Stimulated activated CD8-positive, alpha-beta memory T cell treated with anti-CD3 and anti-CD28 coated beads, Interleukin-4, amount 100 ng/mL, for 48 hours (primary cell): ENCODE data around the gene NECAB2.

Experiments used
- DNase-seq: peaks from one replicate; pipeline ENCODE4 v3.0.0-alpha.2; 2020

Gene NECAB2

GRCh38 chr16:84029297-84030047 is 61.4 kb downstream of the NECAB2 start:
- no peak for DNase-seq

DNA sequence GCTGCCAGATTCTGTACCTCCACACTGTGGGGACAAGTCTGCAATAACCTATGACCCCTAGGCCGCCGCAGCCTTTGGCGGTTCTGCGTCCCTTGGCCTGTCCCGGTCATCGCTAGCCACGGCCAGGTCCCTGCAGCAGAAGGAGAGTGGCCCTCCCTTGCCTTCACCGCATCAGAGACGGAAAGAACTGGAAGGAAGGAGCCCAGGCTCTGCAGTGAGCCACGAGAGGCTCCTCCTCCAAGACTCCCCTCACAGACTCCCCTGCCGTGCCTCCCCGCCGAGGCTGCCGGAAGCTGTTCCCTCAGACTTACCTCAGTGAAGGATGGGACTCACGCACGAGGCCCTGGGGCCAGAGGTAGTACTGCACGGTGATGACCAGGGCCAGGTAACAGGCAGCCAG is 63.5 kb downstream of the NECAB2 start:
- DNase-seq: no peak

DNA sequence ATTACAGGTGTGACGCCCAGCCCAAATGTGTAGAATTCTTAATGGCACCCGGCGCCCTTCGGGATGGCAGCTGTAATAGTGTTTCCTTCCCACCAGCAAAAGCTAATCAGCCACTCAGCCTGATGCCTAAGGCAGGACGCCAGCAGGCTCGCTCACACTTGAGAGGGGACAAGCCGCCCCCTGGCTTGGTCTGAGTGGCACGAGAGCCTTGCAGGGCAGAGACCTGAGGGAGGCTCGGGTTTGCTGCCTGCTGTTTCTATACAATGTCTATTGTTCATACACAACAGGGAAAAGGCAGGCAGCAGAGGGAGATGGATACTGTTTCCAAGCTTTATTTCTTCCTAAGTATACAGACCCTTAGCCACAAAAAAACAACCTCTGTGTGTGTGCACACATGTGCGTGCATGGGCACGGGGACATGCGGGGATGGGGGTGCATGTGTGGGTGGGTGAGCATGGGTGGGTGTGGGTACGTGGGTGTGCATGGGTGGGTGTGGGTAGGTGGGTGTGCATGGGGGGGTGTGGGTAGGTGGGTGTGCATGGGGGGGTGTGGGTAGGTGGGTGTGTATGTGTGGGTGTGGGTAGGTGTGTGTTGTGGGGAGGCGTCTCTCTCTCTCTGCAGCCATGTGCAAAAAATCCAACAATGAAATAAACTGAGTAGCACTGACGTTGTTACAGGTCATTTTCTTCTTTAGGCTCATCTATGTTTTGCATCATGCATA is 64.6 kb downstream of the NECAB2 start:
- DNase-seq: no peak

GRCh38 chr16:84033251-84034195 is 65.5 kb downstream of the NECAB2 start:
- no peak for DNase-seq

DNA sequence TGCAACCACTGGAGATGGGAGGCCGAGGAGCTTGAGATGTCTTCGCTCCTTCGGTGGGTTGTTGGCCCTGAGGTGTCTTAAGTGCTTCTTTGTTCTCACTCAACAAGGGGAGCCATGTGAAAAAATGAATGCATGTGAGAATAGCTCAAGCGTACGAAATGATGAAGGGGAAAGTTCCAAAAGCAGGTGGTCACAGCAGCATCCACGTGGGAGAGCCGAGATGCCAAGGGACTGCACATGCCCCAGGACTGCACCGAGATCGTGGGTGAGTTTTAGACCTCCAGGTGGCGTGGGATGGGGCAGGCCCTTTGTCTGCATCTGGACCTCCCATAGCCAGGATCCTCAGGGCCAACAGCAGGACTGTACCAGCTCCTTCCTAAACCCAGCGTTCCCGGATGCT is 66.5 kb downstream of the NECAB2 start:
- no peak for DNase-seq

DNA sequence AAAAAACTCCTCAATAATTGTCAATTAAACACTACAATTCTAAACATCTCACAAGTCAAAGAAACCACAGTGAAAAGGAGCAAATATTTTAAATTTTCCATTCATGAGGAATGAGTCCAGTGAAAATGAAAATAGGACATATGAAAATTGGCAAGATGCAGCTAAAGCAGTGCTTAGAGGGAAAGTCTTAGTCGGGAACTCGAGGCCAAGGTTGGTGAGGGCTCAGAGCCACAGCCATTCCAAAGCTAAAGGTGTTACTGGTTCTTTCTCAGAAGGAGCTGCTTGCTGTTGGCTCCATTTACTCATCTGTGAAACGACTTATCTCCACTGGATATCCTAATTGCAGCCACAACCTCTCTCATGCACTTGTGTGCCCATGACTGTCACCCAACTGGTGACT is 68.1 kb downstream of the NECAB2 start:
- no peak for DNase-seq

DNA sequence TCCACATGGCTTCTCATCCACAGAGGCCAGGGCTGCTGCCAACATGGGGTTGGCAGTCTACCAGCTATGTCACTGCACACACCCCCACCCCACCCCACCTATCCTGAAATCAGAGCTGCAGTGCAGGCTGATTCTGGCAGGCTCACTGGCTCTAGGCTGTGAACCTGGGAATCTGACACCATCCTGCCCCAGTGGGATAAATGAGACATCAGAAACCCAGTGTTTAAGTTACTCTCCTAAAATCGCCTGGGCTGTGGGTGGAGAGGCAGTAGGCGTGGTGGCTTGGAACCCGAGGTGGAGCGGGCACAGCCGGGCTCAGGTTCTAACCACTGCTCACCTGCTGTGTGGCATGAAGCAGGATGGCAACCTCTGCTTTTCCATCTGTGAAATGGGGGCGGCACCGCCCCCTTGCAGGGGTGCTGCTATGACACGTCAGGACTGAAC is 69.0 kb downstream of the NECAB2 start:
- no peak for DNase-seq

DNA sequence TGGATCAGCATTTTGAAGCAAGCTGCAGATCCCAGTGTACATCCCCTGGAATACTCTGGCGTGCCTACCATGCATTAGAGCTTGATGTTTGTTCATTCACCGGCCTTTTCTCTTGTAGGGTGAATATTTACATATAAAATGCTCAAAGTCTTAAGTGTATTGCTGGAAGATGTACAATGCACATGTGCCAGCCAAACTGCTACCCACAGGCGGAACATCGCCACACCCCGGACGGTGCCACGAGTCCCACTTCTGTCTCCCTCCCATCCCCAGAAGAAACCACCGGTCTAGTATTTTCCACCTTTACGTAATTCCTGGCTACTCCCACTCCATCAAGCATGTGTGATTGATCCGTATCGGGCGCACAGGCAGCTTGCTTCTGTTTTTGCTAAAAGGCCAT is 70.4 kb downstream of the NECAB2 start:
- no peak for DNase-seq

DNA sequence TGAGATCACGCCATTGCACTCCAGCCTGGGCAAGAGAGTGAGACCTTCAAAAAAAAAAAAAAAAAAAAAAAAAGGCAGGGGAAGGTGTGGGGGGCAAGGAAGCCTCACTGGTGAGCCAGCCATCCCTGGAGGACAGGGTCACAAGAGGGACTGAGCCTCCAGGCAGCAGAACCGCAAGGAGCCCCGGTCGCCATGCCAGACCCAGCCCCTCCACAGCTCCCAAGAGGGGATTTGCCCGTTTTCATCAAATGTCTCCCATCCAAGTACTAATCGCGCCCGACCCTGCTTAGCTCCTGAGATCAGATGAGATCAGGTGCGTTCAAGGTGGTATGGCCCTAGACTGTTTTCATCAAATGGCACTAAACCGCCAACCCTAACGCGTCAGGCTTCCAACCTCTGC is 71.7 kb downstream of the NECAB2 start:
- DNase-seq: no peak

DNA sequence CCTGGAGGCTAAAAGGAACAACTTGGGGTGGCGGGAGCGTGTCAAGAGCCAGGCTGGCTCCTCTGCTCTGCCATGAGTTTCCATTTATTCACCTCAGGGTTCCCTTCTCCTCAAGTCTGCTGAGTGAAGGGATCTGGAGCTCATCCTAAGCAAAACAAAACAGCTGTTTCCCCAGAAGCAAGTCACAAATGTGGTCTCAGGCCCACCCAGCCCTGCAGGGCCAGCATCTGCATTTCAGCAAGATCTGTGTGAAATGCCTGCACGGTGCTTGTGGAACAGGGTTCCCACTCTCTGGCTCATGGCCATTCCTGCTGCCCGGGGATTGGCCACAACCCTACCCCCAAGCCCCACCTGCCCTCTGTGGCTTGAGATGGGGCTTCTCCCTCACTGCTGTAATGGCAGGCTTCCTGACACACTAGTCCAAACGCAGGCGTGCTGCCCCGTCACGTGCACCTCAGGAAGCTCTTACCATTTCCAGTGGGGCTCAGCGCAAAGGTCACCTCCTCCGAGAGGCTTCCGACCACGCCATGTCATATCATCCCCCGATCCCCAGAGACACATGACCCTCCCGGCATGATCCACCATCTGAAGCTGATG is 72.3 kb downstream of the NECAB2 start:
- DNase-seq: no peak

DNA sequence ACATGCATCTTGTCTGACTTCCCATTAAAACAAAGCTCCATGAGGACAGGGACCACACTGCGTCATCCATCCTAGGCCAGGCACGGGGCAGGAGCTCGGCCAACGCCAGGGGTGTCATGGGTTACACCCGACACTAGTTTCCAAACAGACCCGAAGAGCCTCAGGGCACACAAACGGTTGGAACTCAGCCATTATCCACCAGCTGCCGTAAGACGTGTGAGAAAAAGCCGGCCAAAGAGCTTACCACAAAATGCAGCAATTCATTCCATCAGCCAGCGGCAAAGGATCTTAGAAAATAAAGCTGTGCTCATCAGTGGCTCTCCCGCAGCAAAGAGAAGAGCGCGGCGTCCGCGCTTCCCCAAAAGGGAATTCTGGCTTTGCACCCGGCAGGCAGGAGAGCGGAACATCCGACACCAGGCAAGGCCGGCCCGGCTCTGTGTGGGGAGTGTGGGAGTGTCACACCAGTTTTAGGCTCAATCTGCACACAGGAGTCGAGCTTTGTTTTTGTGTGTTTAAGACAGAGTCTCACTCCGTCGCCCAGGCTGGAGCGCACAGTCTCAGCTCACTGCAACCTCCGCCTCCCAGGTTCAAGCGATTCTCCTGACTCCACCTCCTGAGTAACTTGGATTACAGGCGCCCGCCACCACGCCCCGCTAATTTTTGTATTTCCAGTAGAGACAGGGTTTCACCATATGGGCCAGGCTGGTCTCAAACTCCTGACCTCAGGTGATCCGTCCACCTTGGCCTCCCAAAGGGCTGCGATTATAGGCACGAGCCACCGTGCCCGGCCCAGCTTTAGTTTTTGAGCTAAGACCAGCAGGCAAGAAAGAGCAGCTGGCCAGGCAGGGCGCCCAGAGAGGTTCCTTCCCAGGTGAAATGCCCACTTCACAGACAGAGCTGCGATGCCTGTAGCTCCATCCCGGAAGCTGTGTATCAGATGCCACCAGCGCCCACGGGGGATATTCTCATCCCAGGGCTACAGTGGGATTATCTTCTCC is 73.1 kb downstream of the NECAB2 start:
- no peak for DNase-seq

DNA sequence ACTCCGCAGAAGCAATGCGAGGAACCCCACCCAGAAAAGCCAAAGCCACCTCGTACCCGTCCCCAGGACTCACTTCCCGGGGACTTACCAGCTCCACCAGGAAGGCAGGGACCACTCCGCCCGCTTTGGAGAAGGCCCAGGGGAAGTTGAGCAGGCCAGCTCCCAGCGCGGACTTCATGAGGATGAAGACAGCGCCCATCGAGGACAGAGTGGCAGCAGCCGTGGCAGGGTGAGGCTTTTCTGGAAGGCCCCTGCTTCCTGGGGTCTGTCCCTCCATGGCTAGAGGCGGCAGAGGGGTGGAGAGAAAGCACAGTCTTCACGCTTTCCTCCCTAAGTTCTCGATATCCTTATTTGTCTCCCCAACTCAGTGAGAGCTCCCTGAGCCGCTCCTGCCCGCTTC is 73.8 kb downstream of the NECAB2 start:
- no peak for DNase-seq

- DNase-seq: no peak
Measured at GRCh38 chr16:84042308-84042878, 74.3 kb downstream of the NECAB2 start, which contains the start of gene SLC38A8. Gene SLC38A8, minus strand, starts transcription at chr16:84042795. Its CDS starts 638 bp downstream, at chr16:84042157.

DNA sequence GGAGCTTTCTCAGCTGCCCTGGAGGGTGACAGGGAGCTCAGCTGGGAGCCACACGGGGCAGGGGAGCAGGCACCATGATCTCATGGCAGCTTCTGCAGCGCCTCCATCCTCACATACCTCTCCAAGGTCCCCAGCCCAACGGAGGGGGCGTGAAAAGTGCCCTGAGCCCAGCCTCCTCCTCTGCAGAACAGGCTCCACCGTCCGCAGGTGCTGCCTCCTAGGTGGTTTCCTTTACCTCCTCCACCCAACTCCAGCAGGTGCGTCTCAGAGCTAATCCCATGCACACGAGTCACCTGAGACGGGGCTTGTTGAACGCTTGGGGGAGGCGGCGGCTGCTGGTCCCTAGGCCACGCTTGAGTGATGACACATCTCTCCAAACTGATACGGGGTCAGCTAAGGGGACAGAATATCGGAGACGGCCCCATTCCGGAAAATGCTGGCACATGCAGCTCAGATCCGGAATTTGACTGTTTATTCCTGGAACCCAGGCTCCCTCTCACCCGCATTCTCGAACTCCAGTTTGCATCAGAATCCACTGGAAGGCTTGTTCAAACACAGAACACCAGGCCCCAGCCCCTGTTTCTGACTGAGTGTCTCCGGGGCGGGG is 74.9 kb downstream of the NECAB2 start:
- DNase-seq: no peak

DNA sequence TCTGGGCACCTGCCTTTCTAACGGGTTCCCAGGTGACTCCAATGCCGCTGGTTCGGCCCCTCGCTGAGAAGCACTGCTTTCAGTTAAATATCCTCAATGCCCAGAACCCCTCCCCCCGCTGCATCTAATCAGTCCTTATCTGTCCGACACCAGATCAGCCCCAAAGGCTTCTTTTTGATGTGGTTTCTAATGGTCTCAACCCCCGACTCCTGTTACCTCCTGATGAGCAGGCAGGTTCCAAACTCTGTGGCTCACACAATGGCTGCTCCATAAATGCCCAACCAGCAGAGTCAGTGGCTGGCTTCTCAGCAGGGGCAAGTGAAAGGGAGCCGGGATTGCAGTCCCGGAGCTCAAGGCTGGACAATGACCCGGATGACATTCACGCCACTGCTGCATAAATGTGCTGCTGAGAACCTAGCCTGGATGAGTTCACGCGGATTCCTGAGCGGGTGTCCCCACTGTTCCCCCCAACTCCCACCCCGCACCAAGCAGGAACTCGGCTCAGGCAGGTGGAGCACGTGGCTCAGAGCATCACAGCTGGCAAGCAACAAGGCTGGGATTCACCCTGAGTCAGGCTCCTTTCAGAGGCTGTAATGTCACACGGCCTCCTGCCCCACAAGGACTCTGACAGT is 75.6 kb downstream of the NECAB2 start:
- no peak for DNase-seq

GRCh38 chr16:84044118-84044488 is 76.1 kb downstream of the NECAB2 start:
- DNase-seq: no peak

GRCh38 chr16:84045001-84045817 is 77.2 kb downstream of the NECAB2 start:
- DNase-seq: no peak

GRCh38 chr16:84045818-84046470 is 77.9 kb downstream of the NECAB2 start:
- DNase-seq: no peak

GRCh38 chr16:84047206-84047605 is 79.2 kb downstream of the NECAB2 start:
- DNase-seq: no peak
